ENCODE measurements around the gene LRRC70.
"Not testable (repeated sequence)": the region's sequence is repeated elsewhere in the genome, so short reads cannot be mapped to it uniquely, and the experiment has no call there.

LRRC70 gene

GRCh38 chr5:62608529-62609511 lies 30.2 kb downstream of the LRRC70 start:
- DNase-seq (ENCODE audit: low spot score), result no peak

GRCh38 chr5:62614355-62614754 lies 35.7 kb downstream of the LRRC70 start:
- DNase-seq (ENCODE audit: low spot score), result no peak

- DNase-seq (ENCODE audit: low spot score), result no peak
Observed at GRCh38 chr5:62616615-62617277, 38.1 kb downstream of the LRRC70 start.

- no peak for DNase-seq (ENCODE audit: low spot score)
Observed at GRCh38 chr5:62617943-62618342, 39.3 kb downstream of the LRRC70 start.

- no peak for DNase-seq (ENCODE audit: low spot score)
Observed at GRCh38 chr5:62620761-62621160, 42.1 kb downstream of the LRRC70 start.

GRCh38 chr5:62621280-62621679 lies 42.7 kb downstream of the LRRC70 start:
- no peak for DNase-seq (ENCODE audit: low spot score)

GRCh38 chr5:62623271-62623670 lies 44.7 kb downstream of the LRRC70 start:
- no peak for DNase-seq (ENCODE audit: low spot score)

GRCh38 chr5:62624436-62624835 lies 45.8 kb downstream of the LRRC70 start:
- DNase-seq (ENCODE audit: low spot score), result not testable (repeated sequence)

GRCh38 chr5:62626534-62626933 lies 47.9 kb downstream of the LRRC70 start:
- DNase-seq (ENCODE audit: low spot score), result no peak

GRCh38 chr5:62627121-62627520 lies 48.5 kb downstream of the LRRC70 start:
- no peak for DNase-seq (ENCODE audit: low spot score)

- no peak for DNase-seq (ENCODE audit: low spot score)
Observed at GRCh38 chr5:62627901-62628300, 49.3 kb downstream of the LRRC70 start.
